ENCODE data around the gene WEE1. TPM values are rescaled to one million over a fixed set of nuclear protein-coding genes. Genes with fewer than 3 reads are reported as not detected.

WEE1 gene
- total RNA-seq, 1 experiment from 2014 or later, result 34.5 TPM

- H3K4me1 Mint-ChIP-seq (ENCODE audit: insufficient read depth, unreplicated experiment), result peaks cover 43% of the 10 kb centered on the region
Measured at GRCh38 chr11:9565822-9566560, 7.5 kb upstream of the WEE1 start.

GRCh38 chr11:9566561-9567063, 6.9 kb upstream of the WEE1 start:
- H3K27ac Mint-ChIP-seq (ENCODE audit: low read depth, unreplicated experiment), result peak overlapping the region; percentile 100
- ChIA-PET CTCF (interaction anchor here (0.6 to 2.1 kb wide), 7 partner anchors 9 to 502 kb away, joined by 3 to 8 read pairs (median 5); no protein-coding TSS in a partner anchor), POLR2A (interaction anchor here (0.6 to 10.7 kb wide), 16 partner anchors 10 to 748 kb away, joined by 3 to 214 read pairs (median 5); partner anchors contain the start of genes SWAP70, WEE1 and ZNF143)
- H3K36me3 Mint-ChIP-seq (ENCODE audit: insufficient read depth, unreplicated experiment), result peaks cover 10% of the 10 kb centered on the region
- intact Hi-C loops (cut with micrococcal nuclease), result no loop called here
- no peaks in the 10 kb centered on the region for H3K27me3 Mint-ChIP-seq (ENCODE audit: insufficient read depth, unreplicated experiment)
- TF ChIP-seq CTCF (IDR thresholded peaks at IDR 0.05; ENCODE audit: unreplicated experiment), result no peak
- no peak overlapping the region for H3K4me3 Mint-ChIP-seq (ENCODE audit: unreplicated experiment)
- DNase-seq (ENCODE audit: unreplicated experiment), result no peak
- peaks cover 43% of the 10 kb centered on the region for H3K4me1 Mint-ChIP-seq (ENCODE audit: insufficient read depth, unreplicated experiment)
- peaks cover 11% of the 10 kb centered on the region for H3K9me3 Mint-ChIP-seq (ENCODE audit: unreplicated experiment)
- TSS peak; percentile 63 for BruUV-seq (replicated peaks)

More at GRCh38 chr11:9565822-9566560, 7.5 kb upstream of the WEE1 start:
- DNase-seq (ENCODE audit: unreplicated experiment), result peak; percentile 99
- intact Hi-C loops (cut with micrococcal nuclease), result no loop called here
- ChIA-PET POLR2A (interaction anchor here (0.6 to 10.7 kb wide), 18 partner anchors 9 to 748 kb away, joined by 3 to 214 read pairs (median 4); partner anchors contain the start of genes SWAP70, WEE1 and ZNF143), CTCF (interaction anchor here (0.6 to 2.1 kb wide), 6 partner anchors 10 to 501 kb away, joined by 3 to 8 read pairs (median 6); no protein-coding TSS in a partner anchor)
- BruUV-seq (replicated peaks), result no TSS peak
- Mint-ChIP-seq H3K27ac (ENCODE audit: low read depth, unreplicated experiment) (peak overlapping the region; percentile 100), H3K4me3 (ENCODE audit: unreplicated experiment) (no peak overlapping the region), H3K27me3 (ENCODE audit: insufficient read depth, unreplicated experiment) (no peaks in the 10 kb centered on the region), H3K36me3 (ENCODE audit: insufficient read depth, unreplicated experiment) (peaks cover 10% of the 10 kb centered on the region), H3K9me3 (ENCODE audit: unreplicated experiment) (peaks cover 15% of the 10 kb centered on the region)
- no peak for TF ChIP-seq CTCF (IDR thresholded peaks at IDR 0.05; ENCODE audit: unreplicated experiment)

- H3K36me3 Mint-ChIP-seq (ENCODE audit: insufficient read depth, unreplicated experiment), result peaks cover 10% of the 10 kb centered on the region
- peaks cover 39% of the 10 kb centered on the region for H3K4me1 Mint-ChIP-seq (ENCODE audit: insufficient read depth, unreplicated experiment)
Measured at GRCh38 chr11:9567401-9567800, 6.1 kb upstream of the WEE1 start.

More at GRCh38 chr11:9567401-9567800, 6.1 kb upstream of the WEE1 start:
- Mint-ChIP-seq H3K27me3 (ENCODE audit: insufficient read depth, unreplicated experiment) (no peaks in the 10 kb centered on the region), H3K4me3 (ENCODE audit: unreplicated experiment) (no peak overlapping the region), H3K9me3 (ENCODE audit: unreplicated experiment) (peaks cover 3% of the 10 kb centered on the region), H3K27ac (ENCODE audit: low read depth, unreplicated experiment) (peak overlapping the region; percentile 100)
- intact Hi-C loops (cut with micrococcal nuclease), result no loop called here
- POLR2A ChIA-PET, result interaction anchor here (0.9 to 10.7 kb wide), 12 partner anchors 9 to 739 kb away, joined by 3 to 214 read pairs (median 8); partner anchors contain the start of genes SWAP70, WEE1 and ZNF143
- CTCF ChIA-PET, result interaction anchor here (0.7 to 2.1 kb wide), 5 partner anchors 8 to 180 kb away, joined by 3 to 8 read pairs (median 5); no protein-coding TSS in a partner anchor
- BruUV-seq (replicated peaks), result no TSS peak
- no peak for DNase-seq (ENCODE audit: unreplicated experiment)
- TF ChIP-seq CTCF (IDR thresholded peaks at IDR 0.05; ENCODE audit: unreplicated experiment), result no peak
